ENCODE results near the gene ZMYND8.

DNA sequence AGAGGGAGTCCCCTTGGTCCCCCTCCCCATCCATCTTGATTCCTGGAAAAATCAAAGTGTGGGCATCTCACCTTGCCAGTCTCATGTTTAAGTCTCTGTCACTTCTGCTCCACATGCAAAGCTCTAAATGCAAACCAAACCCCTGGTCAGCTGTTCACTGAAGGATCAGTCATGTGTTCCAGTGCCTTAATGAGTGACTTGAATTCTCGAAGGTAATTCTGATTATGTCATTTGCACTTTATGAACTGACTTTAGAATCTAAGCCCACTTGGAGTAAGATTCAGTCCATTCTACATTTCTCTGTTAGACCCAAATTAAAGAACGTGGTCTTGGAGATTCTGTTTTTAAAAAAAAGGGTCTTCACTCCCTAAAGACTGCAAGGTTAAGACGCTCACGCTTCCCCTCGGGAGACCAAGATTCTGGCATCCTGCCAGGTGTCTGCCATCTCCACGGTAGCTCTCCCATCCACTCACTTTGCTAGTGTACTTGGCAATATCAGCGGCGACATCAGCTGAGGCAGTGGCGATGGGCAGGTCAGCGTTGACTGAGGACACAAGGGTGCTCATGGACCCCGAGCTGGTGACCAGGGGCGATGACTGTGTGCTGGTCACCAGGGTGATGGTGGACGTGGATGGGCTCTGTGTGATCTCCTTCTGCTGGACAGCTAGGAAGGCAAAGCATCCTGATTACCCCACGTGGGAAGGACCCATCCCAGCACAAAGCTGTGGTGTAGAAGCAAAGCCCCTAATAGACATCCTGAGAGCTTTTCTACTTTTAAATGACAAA is 120.5 kb downstream of the ZMYND8 start:
- TF ChIP-seq POLR2AphosphoS5 (IDR thresholded peaks at IDR 0.05; ENCODE audit: low read depth, low read length) (no peak), SIN3A (IDR thresholded peaks at IDR 0.05; ENCODE audit: borderline replicate concordance, insufficient read depth, low read length) (no peak), TAF1 (IDR thresholded peaks at IDR 0.05; ENCODE audit: borderline replicate concordance, insufficient read depth, low read length) (no peak), FOXP2 (optimal IDR thresholded peaks at IDR 0.05; ENCODE audit: borderline replicate concordance, extremely low read depth, extremely low read length, insufficient read depth) (no peak)
- TF ChIP-seq, protein P1, sequence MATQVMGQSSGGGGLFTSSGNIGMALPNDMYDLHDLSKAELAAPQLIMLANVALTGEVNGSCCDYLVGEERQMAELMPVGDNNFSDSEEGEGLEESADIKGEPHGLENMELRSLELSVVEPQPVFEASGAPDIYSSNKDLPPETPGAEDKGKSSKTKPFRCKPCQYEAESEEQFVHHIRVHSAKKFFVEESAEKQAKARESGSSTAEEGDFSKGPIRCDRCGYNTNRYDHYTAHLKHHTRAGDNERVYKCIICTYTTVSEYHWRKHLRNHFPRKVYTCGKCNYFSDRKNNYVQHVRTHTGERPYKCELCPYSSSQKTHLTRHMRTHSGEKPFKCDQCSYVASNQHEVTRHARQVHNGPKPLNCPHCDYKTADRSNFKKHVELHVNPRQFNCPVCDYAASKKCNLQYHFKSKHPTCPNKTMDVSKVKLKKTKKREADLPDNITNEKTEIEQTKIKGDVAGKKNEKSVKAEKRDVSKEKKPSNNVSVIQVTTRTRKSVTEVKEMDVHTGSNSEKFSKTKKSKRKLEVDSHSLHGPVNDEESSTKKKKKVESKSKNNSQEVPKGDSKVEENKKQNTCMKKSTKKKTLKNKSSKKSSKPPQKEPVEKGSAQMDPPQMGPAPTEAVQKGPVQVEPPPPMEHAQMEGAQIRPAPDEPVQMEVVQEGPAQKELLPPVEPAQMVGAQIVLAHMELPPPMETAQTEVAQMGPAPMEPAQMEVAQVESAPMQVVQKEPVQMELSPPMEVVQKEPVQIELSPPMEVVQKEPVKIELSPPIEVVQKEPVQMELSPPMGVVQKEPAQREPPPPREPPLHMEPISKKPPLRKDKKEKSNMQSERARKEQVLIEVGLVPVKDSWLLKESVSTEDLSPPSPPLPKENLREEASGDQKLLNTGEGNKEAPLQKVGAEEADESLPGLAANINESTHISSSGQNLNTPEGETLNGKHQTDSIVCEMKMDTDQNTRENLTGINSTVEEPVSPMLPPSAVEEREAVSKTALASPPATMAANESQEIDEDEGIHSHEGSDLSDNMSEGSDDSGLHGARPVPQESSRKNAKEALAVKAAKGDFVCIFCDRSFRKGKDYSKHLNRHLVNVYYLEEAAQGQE (IDR thresholded peaks at IDR 0.05; ENCODE audit: insufficient read depth in 1 of 2, low read depth in 2 of 2, low read length in 2 of 2): no peak

Data from PFSK-1 (cell line).